ENCODE data around the gene FLRT2. TPM values are rescaled to one million over a fixed set of nuclear protein-coding genes. Genes with fewer than 3 reads are reported as not detected.

Gene FLRT2
- polyA plus RNA-seq, 1 donor (not counting 4 experiments of a cell fraction or from before 2014, with no cell fraction given), result 69.2 TPM

GRCh38 chr14:85583380-85583779, 53.4 kb downstream of the FLRT2 start:
- dilution Hi-C loops (cut with MboI; ENCODE audit: extremely low pct_ligation_motif_present, low sequenced_read_pairs), result no loop called here
- no peak overlapping the region for H3K4me2 ChIP-seq (ENCODE audit: control insufficient read depth, extremely low read depth, insufficient read depth, low read depth, low read length)

GRCh38 chr14:85584481-85584880, 54.5 kb downstream of the FLRT2 start:
- TF ChIP-seq EZH2 (IDR thresholded peaks at IDR 0.05; ENCODE audit: low read length), result no peak
- no peak for TF ChIP-seq CTCF (optimal IDR thresholded peaks at IDR 0.05 in 1 of 3, IDR thresholded peaks at IDR 0.05 in 1 of 3, conservative IDR thresholded peaks at IDR 0.05 in 1 of 3; ENCODE audit: extremely low read depth in 1 of 3, insufficient read depth in 2 of 3, low read length in 3 of 3)
- Histone ChIP-seq H3K9me3 (ENCODE audit: control insufficient read depth, low read depth, low read length) (no peaks in the 10 kb centered on the region), H3K4me2 (ENCODE audit: control insufficient read depth, extremely low read depth, insufficient read depth, low read depth, low read length) (no peak overlapping the region), H3K9me1 (ENCODE audit: control insufficient read depth, extremely low read depth, insufficient read depth, low read length) (no peaks in the 10 kb centered on the region), H3K27ac (ENCODE audit: control insufficient read depth, insufficient read depth, low read length) (no peak overlapping the region), H3K27me3 (ENCODE audit: control insufficient read depth, extremely low read depth, insufficient read depth, low read length) (no peaks in the 10 kb centered on the region), H3K36me3 (ENCODE audit: control insufficient read depth in 2 of 2, extremely low read depth in 1 of 2, insufficient read depth in 2 of 2, low read length in 2 of 2) (peaks cover 5 to 11% of the 10 kb centered on the region in 2 experiments), H3K4me1 (ENCODE audit: control insufficient read depth, extremely low read depth, insufficient read depth, low read length) (peaks cover 2% of the 10 kb centered on the region), H2AFZ (ENCODE audit: control insufficient read depth, low read length) (no peak overlapping the region), H3K9ac (ENCODE audit: control insufficient read depth, extremely low read depth, insufficient read depth, low read length) (no peak overlapping the region), H4K20me1 (ENCODE audit: control insufficient read depth, extremely low read depth, insufficient read depth, low read length) (no peaks in the 10 kb centered on the region), H3K79me2 (ENCODE audit: control insufficient read depth, insufficient read depth, low read length) (peaks cover 24% of the 10 kb centered on the region), H3K4me3 (ENCODE audit: control insufficient read depth in 2 of 3, extremely low read depth in 1 of 3, insufficient read depth in 2 of 3, low read depth in 1 of 3, low read length in 3 of 3) (no peak overlapping the region)
- FAIRE-seq, result no peak
- no peak for DNase-seq (ENCODE audit: low read depth, low spot score)
- dilution Hi-C loops (cut with MboI; ENCODE audit: extremely low pct_ligation_motif_present, low sequenced_read_pairs), result no loop called here

More at GRCh38 chr14:85583380-85583779, 53.4 kb downstream of the FLRT2 start:
- FAIRE-seq (no peak), DNase-seq (ENCODE audit: low read depth, low spot score) (no peak)
- H4K20me1 ChIP-seq (ENCODE audit: control insufficient read depth, extremely low read depth, insufficient read depth, low read length), result no peaks in the 10 kb centered on the region
- peaks cover 5 to 14% of the 10 kb centered on the region in 2 experiments for H3K36me3 ChIP-seq (ENCODE audit: control insufficient read depth in 2 of 2, extremely low read depth in 1 of 2, insufficient read depth in 2 of 2, low read length in 2 of 2)
- no peak overlapping the region for H2AFZ ChIP-seq (ENCODE audit: control insufficient read depth, low read length)
- H3K27me3 ChIP-seq (ENCODE audit: control insufficient read depth, extremely low read depth, insufficient read depth, low read length), result no peaks in the 10 kb centered on the region
- no peak overlapping the region for H3K4me3 ChIP-seq (ENCODE audit: control insufficient read depth in 2 of 3, extremely low read depth in 1 of 3, insufficient read depth in 2 of 3, low read depth in 1 of 3, low read length in 3 of 3)
- H3K9me3 ChIP-seq (ENCODE audit: control insufficient read depth, low read depth, low read length), result no peaks in the 10 kb centered on the region
- H3K4me1 ChIP-seq (ENCODE audit: control insufficient read depth, extremely low read depth, insufficient read depth, low read length), result peaks cover 2% of the 10 kb centered on the region
- peaks cover 26% of the 10 kb centered on the region for H3K79me2 ChIP-seq (ENCODE audit: control insufficient read depth, insufficient read depth, low read length)
- no peak overlapping the region for H3K27ac ChIP-seq (ENCODE audit: control insufficient read depth, insufficient read depth, low read length)
- no peaks in the 10 kb centered on the region for H3K9me1 ChIP-seq (ENCODE audit: control insufficient read depth, extremely low read depth, insufficient read depth, low read length)
- TF ChIP-seq EZH2 (IDR thresholded peaks at IDR 0.05; ENCODE audit: low read length), result no peak
- no peak for TF ChIP-seq CTCF (optimal IDR thresholded peaks at IDR 0.05 in 1 of 3, IDR thresholded peaks at IDR 0.05 in 1 of 3, conservative IDR thresholded peaks at IDR 0.05 in 1 of 3; ENCODE audit: extremely low read depth in 1 of 3, insufficient read depth in 2 of 3, low read length in 3 of 3)
- no peak overlapping the region for H3K9ac ChIP-seq (ENCODE audit: control insufficient read depth, extremely low read depth, insufficient read depth, low read length)
